Measurements from ENCODE around the gene PGM5.

PGM5 gene

GRCh38 chr9:68443624-68444023 lies 87.2 kb downstream of the PGM5 start:
- DNase-seq = no peak

GRCh38 chr9:68446836-68447235 lies 90.4 kb downstream of the PGM5 start:
- DNase-seq = no peak

GRCh38 chr9:68447611-68448010 lies 91.2 kb downstream of the PGM5 start:
- DNase-seq = no peak

DNA sequence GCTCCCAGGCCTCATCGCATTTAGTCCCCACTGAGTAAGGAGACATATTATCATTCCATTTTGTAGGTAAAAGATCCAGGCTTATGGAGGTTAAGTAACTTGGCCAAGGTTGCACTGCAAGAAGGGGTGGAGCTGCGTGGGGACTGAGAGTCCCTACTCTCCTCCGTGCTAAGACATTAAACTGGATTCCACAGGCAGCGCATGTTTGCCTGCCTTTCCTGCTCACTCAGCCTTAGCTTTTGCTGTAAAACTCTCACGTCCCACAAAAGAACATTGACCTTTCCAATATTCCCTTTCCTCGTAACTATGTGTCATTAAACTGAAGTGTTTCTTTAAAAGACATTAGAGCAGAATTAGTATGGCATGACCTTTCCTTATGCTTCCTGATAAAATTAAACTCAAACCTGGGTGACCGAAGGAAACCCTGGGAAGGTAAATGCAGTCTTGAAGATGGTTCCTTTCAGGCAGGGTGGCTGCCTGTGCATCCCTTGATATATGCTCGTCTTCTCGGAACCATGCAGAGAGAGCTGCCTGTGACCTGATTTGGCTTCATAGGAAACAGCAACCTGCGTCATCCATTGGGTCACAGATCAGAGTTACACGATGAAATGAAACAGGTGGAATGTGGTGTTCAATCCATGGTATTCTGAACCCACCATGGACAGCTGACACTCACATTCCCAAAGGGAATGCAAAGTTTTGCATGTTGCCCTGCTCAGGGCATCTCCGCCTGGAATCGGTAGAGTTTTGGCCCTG lies 98.3 kb downstream of the PGM5 start:
- DNase-seq = no peak

- DNase-seq = no peak
These were observed 99.0 kb downstream of the PGM5 start for GRCh38 chr9:68455451-68455850.

DNA sequence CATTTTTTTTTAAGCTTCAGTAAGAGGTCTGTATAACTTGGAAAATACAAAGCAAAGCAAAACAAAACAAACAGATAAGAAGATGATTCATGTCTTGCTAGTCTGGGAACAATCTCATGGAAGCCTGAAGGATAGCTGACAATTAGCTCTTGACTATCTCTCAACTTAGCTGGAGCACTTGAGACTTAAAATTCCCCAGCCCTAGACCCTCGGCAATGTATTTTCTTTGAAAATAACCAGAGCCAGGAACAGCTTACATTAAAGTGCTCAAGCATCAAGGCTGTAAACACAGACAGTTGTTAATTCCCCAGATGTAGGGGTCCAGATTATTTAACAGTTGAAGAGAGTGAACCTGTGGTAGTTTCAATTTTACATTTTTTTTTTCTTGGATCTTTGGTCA lies 101.4 kb downstream of the PGM5 start:
- DNase-seq = no peak

DNA sequence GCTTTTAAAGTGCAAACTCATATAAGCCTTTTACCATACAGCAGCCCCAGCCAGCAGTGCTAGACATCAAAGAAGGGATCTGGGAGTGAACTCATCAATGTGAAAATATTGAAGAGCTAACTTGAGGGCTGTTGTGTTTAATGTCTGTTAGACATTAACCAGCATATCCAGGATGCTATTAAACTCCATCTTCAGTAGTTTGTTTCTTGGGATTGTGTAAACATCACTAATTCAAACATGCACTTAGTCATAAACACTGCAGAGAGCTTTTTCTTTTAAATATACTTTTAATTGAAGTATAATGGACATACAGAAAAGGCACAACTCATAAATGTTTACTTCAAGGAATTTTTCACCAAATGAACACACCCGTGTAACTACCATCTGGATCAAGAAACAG lies 102.5 kb downstream of the PGM5 start:
- no peak for DNase-seq

DNA sequence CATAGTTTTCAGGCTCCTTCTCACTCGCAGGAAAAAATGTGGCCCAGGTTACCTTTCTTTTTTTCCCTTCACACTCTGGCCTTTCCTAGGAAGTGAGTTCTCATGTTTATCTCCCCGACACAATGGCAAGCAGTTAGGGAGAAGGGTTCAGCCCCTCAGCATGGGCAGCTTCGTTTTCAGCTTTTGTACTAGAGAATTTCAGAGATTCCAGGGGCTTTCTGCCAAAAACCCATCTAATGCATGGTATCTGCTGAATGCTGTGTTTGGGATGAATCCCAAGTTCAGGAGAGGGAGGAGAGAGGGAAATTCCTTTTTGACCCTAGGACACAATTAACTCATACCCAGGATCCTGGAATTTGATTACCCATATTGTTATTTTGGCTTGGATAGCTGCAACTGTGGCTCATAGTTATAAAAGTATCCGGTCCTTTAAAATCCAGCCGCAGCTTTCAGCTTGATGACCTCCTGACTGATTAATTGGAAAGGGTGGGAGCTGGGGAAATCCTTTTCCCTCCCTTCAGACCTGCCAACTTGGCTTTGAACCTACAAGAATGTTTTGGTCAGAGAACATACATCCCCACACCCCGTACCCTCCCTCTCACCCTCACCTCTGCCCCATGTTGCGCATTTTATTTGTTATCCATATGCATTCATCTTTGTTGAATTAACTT lies 105.8 kb downstream of the PGM5 start:
- no peak for DNase-seq

DNA sequence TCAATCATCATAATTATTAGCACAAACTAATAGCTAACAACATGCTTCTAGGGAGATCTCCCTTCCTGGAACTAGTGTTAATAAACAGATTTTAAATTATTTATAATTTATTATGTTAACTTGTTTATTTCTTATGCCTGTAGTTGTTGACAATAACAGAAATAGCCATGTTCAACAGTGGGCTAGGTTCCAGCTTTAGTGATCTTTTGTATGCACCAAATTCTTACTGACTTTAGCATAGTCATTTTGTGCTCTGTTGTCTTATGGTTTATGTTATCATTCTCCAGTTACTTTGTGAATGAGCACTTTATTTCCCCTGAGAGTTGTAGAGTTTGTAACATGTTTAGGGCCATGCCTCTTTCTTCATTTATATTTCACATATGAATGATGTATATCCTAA lies 113.7 kb downstream of the PGM5 start:
- no peak for DNase-seq

- DNase-seq = no peak
These were observed 114.2 kb downstream of the PGM5 start for GRCh38 chr9:68470634-68471033.

- DNase-seq = no peak
These were observed 115.7 kb downstream of the PGM5 start for GRCh38 chr9:68472119-68472518.

GRCh38 chr9:68473790-68474189 lies 117.4 kb downstream of the PGM5 start:
- DNase-seq = no peak

GRCh38 chr9:68476422-68476821 lies 120.0 kb downstream of the PGM5 start:
- no peak for DNase-seq

GRCh38 chr9:68476847-68477246 lies 120.4 kb downstream of the PGM5 start:
- DNase-seq = no peak

DNA sequence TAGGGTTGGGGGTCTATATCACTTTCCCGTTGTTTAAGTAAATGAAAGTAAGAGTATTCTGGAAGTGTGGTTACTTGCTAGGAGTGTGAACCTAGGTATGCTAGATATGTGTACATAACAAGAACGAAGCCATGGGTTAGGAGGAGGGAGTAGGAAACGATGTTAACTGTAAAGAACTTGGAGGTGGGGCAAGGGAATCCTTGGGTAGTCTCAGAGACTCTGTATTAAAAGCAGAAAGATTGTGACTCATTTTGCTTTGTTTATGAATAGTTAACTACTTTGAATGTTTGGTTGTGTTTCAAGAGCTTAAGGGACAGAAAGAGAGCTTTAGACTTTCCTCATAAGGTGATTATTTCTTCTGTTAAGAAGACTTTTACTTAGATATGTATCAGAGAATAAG lies 124.4 kb downstream of the PGM5 start:
- DNase-seq = no peak

DNA sequence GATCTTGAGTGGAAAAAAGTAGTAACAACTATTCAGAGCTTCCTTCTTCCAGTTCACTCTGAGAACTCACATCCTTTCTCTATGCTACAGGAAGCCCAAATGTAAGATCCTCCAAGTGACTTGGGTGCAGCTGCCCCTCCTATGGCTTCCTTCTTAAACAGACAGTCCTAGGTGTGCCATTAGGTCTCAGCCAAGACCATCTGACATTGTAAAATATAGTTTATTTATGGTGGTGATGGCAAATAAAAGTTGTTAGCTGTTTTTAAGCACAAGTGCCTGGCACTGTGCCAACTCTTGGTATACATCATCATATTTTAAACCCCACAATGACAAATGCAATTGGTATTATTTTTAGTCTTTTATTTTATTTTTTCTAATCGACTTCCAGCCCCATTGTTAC lies 126.1 kb downstream of the PGM5 start:
- DNase-seq = no peak

DNA sequence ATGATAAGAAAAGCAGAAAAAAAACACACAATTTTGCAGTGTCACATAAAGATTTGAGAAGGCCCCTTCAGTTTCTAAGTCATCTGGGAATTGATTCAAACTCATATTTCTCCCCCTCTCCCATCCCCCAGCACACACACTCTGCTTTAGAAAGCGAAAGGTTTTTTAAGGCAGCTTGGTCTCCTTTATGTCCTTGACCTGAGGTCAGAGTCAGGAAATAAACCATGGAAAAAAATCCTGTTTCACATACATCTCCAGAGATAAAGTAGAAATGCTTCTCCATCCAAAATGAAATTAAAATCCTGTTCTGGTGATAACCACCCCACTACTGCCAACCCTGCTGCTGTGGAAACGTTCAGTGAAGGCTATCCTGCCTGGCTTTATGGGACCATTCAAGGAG lies 131.7 kb downstream of the PGM5 start:
- no peak for DNase-seq

DNA sequence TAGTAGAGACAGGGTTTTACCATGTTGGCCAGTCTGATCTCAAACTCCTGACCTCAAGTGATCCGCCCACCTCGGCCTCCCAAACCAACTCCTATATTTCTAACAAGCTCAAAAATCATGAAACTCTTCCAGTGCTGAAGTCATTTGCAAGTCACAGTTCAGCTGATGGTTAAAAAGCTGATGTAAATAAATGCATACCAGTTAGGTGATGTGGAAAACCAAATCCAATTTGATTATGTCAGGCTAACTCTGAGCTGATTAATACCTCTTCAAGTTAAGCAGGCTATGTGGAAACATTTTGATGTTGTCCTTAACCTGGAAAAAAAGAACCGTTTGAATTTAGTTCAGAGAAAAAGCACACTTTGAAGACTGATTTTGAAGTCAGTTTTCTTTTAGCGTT lies 133.2 kb downstream of the PGM5 start:
- no peak for DNase-seq

DNA sequence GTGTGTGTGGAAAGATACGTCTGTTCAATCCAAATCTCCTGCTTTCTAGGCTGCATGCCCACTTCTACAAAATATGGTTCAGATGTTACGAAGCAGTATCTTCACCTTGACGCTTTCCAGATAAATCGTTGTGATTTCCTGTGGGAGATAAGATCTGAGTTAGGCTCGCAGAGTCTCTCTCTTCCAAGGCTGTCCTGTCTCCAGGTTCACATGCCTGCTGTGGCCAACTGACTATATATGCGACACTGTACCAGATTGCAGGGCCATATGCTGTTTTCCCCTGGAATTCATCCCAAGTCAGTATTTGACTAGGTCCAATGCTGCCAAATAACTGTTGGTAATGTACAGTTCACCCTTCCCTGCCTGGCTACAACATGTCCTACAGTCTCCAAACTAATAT lies 136.4 kb downstream of the PGM5 start:
- no peak for DNase-seq

- no peak for DNase-seq
These were observed 137.1 kb downstream of the PGM5 start for GRCh38 chr9:68493541-68493940.

DNA sequence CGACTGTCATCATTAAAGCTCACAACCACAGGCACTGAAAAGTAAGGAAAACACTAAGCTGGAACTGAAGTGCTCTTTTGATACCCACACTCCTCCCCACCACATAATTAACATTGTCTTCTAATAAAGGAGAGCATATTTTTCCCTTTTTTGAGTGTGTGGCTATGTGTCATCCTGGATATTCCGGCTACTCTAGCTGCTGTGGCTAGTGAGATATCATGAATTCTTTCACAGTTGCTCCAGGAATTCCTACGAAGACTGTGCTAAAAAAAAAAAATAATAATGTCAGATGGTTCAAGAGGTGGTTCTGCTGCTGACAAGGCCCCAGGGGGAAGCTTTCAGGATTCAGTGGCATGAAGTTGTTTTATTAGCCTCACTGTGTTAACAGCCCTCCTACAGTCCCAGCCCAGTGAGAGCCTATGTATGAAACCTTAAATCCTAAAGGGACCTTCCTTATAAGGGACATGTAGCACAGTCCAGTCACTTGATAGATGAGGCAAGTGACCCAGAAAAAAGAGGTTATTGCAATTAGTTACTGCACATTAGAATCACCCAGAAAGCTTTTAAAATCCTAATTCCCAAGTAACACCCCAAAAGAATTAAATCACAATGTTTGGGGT lies 137.7 kb downstream of the PGM5 start:
- no peak for DNase-seq

DNA sequence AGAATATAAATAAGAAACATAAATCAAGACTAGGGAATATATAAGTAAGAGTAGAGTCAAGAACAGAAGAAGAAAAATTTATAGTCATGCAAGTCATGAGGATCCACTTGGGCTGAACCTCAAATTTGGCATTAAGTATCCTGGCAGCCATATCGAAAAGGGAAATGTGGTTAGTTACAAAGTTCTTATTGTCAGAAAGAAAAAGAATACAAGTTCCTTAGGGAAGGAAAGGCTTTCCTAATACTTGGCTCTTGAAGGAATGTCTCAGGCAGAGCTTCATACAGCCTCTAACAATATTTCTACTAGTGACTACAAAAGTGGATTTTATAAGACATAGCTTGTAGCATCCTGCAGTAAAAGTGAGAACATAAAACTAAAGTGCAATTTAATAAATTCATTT lies 138.8 kb downstream of the PGM5 start:
- DNase-seq = no peak

DNA sequence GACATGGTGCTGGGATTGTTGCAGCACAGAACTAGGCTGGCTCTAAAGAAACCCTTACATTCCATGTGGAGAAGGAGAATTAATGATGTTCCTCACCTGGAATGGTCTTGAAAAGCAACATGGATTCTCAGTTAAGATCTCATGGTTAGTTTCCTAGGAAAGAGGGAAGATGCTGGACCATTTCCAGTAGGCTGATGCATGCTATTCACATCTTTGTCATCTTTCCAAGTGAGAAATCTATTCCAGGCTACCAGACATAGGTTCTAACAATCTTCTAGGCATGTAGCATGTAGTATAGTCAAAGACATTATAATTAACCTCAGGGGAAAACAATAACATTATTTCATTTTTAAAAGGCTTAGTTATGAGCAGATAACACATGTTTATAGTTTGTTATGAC lies 139.9 kb downstream of the PGM5 start:
- no peak for DNase-seq

DNA sequence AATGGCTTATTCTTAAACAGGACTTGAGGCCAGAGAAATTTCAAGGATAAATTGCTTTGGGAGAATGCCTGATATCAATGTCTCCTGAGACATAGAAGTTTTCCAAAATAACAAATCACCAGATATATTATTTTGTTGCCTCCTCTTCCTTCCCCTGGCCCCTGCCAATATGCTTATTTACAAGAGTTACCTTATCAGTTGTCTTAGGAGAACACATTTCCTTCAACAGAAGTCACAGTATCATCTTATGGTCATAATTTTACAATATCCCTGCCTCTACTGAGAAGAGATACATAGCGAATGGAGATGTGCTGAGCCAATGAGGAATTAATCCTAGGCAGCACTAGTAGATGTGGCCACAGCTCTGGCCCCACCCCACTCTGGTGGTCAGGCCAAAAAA lies 141.2 kb downstream of the PGM5 start:
- no peak for DNase-seq
